Coronary artery (tissue), 2 donors: ENCODE results near the gene DCUN1D1.

Experiments used
- DNase-seq: peaks from one replicate; pipeline ENCODE4 v3.0.0-alpha.2; 2017; ENCODE audit warnings: low spot score
- H3K27ac ChIP-seq, 2 donors: fragments of 200-600 bp; sonication (generic); one replicate each; pipeline ENCODE4 v1.5.1; 2016 to 2019
- H3K4me3 ChIP-seq: fragments of 200-600 bp; sonication (generic); 2 replicates; pipeline ENCODE4 v1.5.1; 2016; ENCODE audit warnings: mild to moderate bottlenecking, moderate library complexity
- CTCF ChIP-seq: fragments of 200-600 bp; sonication (generic); IDR thresholded peaks from one replicate; pipeline ENCODE4 v1.5.1; 2019; ENCODE audit warnings: antibody characterized with exemption

DCUN1D1 gene

DNA sequence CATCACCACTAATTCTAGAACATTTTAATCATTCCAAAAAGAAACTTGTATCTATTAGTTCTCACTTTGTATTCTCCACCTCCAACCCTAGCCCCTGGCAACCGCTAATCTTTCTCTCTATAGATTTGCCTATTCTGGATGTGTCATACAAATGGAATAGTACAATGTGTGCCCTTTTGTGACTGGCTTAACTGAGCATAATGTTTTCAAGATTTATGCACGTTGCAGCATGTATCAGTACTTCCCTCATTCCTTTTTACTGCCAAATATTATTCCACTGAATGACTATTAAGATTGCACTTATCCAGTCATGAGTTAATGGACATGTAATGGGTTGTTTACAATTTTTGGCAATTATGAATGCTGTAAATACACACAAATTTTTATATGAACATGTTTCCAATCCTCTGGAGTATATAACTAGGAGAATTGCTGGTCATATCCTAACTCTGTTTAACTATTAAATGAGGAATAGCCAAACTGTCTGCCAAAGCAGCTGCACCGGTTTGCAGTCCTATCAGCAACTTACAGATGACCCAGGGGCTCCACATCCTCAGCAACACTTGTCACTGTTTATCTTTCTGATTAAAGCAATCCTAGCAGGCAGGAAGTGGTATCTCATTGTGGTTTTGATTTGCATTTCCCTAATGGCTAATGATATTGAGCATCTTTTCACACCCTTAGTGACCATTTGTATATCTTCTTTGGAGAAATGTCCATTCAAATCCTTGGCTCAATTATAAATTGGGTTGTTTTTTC is 42.9 kb downstream of the DCUN1D1 start:
- no peak for TF ChIP-seq CTCF
- H3K27ac ChIP-seq: no peak overlapping the region
- DNase-seq: no peak
- H3K4me3 ChIP-seq: no peak overlapping the region

- no peak for DNase-seq
- TF ChIP-seq CTCF: no peak
Measured at GRCh38 chr3:182936918-182937285, 43.4 kb downstream of the DCUN1D1 start.

DNA sequence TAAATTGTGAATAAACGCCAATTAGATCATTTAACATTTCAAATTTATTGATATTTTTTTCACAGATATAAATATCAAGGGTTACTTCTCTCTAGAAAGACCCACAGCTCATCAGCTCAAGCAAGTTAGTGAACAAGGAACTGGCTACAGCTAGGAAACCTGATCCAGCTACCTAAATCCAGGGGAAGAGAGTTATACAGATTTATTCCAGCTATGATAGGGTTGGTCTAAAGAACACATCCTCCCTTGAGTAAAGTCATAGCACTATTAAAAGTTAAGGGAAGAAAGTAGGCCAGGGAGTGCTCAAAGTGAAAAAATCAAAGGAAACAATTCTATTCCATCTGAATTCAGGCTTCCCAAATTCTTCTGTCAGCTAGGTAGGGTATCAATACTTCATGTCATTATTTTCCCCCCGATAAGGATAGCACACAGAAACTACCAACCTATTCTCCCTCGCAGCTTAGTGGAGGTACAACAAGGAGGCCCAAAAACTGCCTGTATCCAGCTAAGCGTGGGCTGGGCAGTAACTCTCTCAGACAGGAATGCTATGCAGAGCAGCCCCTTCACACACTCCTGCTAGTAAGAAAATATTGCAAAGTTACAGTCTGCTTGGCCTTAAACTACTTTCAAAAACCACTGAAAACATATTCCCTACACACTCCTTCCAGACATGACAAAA is 44.0 kb downstream of the DCUN1D1 start:
- no peak overlapping the region for H3K27ac ChIP-seq
- no peak for DNase-seq
- no peak for TF ChIP-seq CTCF
- no peak overlapping the region for H3K4me3 ChIP-seq

More at GRCh38 chr3:182936918-182937285, 43.4 kb downstream of the DCUN1D1 start:
- Histone ChIP-seq H3K4me3 (no peak overlapping the region), H3K27ac (no peak overlapping the region)

DNA sequence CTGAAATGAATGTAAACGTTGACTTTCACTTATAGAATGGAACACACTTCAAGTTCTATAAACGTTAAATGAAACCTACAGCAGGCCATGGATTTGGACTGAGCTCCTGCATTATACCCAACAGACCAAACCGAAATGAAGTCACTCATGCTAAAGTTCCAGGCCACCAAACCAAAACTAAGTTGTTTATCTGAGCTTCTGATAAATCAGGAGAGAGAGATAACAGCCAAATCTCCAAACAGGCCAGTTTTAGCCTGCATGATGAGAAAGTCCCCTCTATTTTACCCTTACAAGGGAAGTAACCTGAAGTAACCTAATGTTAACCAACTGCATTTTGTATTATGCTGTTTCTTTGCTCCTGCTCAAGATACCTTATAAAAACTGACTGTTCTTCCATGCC is 44.5 kb downstream of the DCUN1D1 start:
- DNase-seq: no peak
- no peak overlapping the region for H3K4me3 ChIP-seq
- no peak for TF ChIP-seq CTCF
- H3K27ac ChIP-seq: no peak overlapping the region

DNA sequence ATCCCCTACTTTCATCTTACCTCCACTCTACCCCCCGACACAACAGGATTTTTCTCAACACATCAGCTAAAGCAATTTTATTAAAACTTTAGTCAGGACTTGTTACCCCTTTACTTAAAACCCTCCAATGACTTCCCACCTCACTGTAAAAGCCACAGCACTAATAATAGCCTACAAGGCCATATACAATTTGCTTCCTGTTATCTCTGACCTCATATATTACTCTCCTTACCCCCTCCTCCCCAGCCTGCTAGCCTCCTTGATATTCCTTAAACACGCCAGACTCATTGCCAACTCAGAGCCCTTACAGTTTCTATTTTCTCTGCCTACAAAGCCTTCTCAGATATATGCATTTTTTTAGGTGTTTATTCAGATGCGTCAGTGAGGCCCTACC is 54.4 kb downstream of the DCUN1D1 start:
- no peak overlapping the region for H3K27ac ChIP-seq
- TF ChIP-seq CTCF: no peak
- no peak for DNase-seq
- H3K4me3 ChIP-seq: no peak overlapping the region

DNA sequence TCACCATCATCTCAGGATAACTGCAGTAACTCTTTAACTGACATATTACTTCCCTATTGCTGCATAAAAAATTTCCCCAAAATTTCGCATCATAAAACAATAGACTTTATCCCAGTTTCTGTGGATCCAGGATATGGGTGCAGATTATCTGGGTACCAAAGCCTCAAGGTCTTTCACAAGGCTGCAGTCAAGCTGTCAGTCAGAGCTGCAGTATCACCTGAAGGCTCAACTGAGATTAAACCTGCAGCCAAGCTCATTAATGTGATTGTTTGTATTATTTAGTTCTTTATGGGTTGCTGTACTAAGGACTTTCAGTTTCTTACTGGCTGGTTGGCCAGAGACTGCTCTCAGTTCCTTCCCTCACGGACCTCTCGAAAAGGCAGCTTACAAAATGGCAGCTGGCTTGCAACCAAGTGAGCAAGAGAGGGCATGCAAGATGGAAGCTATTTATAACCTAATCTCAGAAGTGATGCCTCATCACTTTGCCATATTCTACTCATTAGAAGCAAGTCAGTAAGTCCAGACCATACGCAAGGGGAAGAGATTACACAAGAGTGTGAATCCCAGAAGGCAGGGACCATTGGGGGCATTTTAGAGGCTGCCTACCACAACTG is 54.9 kb downstream of the DCUN1D1 start:
- DNase-seq: no peak
- H3K27ac ChIP-seq: no peak overlapping the region
- H3K4me3 ChIP-seq: no peak overlapping the region
- TF ChIP-seq CTCF: no peak
